ENCODE results near the gene SLC6A3.
"Not testable (repeated sequence)": the region's sequence is repeated elsewhere in the genome, so short reads cannot be mapped to it uniquely, and the experiment has no call there.

SLC6A3 gene

DNA sequence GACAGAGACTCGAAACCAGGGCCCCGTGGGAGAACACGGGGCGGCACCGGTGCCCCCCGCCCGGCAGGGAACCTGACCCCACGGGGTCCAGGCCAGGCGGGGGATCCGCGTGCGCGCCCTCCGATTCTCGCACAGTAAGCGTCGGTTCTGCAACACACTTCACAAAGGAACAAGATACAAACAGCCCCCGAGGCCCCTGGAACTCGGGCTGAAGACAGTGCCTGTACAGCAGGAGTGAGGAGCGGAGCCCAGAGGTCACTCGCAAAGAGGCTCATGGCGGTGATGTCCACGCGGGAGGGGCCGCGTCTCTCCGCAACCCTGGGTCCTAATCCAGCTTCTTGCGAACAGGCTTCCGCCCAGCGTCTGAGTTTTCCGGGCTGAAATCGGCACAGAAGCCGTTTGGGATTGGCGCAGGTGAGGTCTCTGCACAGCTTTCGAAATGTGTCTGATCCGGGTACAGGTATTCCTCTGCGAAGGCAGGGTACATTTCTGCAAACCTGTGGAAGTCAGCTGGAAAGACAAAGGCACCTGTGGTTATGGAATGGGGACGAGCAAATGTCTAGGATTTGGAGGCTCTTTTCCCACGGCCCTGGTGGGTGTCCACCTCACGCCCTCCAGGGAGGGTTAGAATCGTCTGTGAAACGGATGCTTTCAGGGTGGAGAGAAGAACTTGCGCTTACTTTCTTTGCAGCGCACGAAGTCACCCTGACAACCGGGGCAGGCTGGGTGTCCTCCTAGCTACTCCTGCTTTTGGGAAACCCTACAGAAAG is 18.3 kb upstream of the SLC6A3 start:
- no peak for DNase-seq (ENCODE audit: low spot score)

DNA sequence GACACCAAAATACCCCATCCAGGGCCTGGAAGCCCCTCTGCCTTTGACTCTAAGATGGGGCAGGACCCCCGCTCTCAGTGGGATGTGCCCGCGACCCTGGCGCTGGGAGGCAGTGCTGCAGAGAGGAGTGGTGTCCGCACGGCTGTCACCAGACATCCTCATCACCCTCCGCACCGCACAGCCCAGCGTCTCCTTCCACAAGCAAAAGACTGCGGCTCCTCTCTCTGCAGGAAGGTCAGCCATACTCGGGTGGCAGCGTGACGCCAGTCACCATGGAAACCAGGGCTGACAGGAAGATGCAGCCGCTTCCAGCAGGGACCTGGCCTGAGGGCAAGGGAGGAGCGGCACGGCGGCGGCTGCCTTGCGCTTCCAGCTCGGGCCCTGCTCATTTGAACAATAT is 17.1 kb upstream of the SLC6A3 start:
- no peak for DNase-seq (ENCODE audit: low spot score)

DNA sequence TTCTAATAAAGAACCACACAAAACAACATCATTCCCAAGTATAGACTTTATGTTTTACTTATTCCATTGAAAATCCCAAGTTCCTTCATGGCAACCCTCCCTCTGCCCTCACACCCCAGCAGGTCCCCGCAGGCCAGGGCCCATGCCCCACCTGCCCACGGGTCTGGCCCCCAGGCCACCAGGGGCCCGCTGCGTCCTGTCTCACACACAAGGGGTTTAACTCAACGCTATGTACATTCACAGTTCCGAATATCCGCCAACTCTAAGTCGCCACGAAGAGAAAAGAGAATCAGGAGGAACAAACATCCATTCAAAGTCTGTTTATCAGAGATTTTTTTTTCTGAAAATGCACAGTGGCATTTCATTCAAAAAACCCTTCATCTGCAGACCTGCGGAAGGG is 16.2 kb upstream of the SLC6A3 start:
- no peak for DNase-seq (ENCODE audit: low spot score)

DNA sequence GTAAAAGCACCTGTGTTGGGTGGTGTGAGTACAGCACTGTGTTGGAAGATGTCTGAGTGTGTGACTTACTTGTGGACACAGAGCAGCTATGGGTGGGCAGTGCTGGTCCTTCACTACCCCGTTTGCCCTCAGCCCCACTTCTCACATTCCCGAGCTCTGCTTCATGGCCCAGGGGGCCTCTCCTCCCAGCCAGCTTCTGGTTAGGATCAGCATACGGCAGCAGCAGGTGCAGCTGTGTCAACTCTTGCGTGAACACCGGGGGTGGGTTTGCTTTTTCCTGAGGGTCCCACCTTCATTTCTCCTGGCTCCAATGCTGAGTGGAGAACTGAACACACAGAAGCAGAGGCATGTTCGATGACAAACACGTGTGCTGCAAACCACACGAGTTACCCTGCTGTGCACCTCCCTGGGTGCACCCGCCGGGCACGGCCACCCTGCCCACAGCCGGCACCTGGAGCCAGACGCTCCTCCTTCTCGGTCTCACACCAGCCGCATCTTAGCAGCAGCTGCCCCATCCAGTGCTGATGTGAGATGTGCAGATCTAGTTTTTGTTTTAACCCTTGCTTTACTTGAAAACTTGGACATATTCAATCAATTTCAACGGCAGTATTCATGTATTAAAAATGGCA is 14.9 kb upstream of the SLC6A3 start:
- DNase-seq (ENCODE audit: low spot score): no peak

DNA sequence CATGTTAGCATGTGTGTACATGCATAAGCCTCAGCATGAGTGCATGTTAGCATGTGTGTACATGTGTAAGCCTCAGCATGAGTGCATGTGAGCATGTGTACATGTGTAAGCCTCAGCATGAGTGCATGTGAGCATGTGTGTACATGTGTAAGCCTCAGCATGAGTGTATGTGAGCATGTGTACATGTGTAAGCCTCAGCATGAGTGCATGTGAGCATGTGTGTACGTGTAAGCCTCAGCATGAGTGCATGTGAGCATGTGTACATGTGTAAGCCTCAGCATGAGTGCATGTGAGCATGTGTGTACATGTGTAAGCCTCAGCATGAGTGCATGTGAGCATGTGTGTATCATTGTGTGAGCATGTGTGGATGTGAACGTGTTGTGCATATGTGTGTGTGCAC is 14.2 kb upstream of the SLC6A3 start:
- DNase-seq (ENCODE audit: low spot score): not testable (repeated sequence)

DNA sequence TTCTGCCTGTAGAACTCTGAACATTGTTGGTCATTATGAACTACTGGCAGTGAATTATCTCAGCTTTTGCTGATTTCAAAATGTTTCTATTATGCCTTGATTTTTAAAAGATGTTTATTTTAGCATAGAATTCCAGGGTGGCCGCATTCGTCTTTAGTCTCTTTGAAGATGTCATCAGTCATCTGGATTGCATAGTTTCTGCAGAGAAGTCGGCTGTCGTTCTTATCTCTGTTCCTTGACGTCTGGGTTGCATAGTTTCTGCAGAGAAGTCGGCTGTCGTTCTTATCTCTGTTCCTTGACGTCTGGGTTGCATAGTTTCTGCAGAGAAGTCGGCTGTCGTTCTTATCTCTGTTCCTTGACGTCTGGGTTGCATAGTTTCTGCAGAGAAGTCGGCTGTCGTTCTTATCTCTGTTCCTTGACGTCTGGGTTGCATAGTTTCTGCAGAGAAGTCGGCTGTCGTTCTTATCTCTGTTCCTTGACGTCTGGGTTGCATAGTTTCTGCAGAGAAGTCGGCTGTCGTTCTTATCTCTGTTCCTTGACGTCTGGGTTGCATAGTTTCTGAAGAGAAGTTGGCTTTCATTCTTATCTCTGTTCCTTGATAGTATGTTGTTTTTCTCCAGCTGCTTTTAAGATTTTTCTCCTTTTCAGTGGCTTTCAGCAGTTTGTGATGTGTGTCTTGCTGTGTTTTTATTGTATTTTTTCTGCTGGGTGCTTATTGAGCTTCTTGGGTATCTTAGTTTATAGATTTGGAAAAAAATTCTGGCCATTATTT is 11.1 kb upstream of the SLC6A3 start:
- not testable (repeated sequence) for DNase-seq (ENCODE audit: low spot score)

DNA sequence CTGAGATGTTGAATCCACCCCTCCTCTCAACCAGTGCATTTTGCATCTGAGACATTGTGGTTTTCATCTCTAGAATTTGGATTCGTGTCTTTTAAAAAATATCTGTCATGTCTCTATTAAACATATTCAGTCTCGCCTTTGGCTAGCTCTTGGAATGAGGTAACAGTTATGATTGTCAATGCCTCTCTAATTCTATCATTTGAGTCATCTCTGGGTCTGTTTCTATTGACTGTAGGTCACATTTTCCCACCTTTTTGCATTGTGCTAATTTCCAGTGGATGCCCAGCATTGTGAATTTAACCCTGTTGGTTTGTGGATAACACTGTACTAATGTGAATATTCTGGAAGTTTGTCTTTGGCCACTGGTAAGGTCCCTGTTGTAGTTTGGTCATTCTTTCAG is 8.4 kb upstream of the SLC6A3 start:
- no peak for DNase-seq (ENCODE audit: low spot score)

DNA sequence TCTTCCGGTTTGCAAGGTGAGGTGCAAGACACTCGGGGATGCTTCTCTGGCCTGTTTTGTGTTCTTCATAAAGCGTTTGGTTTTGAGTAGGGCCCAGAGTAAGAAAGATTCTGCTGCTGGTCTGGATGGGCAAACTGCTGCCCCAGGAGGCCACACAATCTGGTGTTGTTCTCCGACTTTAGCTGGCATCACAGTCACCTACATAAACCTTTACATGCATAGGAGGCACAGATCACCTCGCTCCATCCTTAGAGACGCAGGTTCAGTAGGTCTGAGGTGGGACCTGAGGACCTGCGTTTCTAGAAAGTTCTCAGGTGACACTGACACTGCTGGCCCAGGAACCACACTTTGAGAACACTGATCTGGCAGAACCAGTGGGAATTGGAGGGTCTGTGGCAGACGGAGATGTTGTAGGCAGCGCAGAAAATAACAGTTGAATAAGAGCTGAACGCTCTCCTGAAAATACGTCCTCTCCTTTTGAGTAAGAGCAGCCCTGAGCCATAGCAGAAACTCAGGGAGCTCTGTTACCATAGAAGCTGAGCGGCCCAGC is 3.9 kb upstream of the SLC6A3 start:
- no peak for DNase-seq (ENCODE audit: low spot score)

DNA sequence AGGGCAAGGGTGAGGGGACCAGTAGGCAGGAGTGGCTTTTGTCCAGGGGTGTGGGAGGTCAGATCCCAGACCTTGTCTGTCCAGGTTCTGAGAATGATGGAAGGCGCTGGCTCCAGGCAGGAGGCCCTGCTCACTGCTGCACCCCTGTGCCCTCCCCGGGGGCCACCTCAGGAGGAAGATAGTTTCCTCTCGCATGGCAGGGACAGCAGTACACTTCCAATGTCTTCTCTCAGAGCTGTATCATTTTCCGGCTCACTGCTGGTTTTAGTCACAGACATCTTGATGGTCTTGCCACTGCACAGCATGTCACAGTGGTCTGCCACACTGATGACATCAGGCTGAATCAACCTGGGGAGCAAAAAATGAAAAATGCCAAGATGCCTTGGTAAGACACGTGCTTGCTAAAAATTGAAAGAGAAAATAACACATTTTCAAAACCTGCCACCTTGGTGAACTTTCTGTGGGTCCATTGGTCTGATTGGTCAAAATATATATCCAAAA is 3.3 kb upstream of the SLC6A3 start:
- no peak for DNase-seq (ENCODE audit: low spot score)

DNA sequence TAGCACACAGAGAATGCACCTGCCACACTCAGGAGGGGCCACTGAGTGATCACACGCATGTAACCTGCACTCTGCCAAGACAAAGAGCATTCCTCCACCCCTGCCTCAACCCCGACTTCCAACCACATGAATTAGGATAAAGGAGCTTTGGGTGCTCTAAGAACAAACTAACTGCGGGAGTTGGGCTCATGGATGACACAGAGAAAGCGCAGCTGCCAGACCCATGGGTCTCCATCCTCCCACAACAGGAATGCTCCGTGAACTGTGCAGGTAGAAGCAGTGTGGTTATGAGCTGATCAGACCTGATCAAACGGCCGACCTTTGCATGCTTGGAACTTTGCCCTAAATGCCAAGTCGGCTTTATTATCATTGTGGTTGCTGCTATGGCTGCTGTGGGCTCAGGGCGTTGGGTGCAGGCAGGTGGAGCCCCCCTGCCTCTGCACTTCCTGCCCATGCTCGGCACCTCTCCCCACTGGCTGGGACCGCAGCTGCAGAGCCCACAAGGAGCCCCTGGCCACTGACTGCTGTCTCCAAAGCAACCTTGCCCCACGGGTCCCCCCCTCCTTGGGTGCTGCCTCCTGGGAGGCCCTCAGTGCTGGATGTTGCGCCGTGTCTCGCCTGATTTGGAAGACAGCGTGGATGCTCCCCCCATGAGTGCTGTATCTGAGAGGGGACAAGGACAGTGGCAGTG is 2.6 kb upstream of the SLC6A3 start:
- DNase-seq (ENCODE audit: low spot score): no peak

DNA sequence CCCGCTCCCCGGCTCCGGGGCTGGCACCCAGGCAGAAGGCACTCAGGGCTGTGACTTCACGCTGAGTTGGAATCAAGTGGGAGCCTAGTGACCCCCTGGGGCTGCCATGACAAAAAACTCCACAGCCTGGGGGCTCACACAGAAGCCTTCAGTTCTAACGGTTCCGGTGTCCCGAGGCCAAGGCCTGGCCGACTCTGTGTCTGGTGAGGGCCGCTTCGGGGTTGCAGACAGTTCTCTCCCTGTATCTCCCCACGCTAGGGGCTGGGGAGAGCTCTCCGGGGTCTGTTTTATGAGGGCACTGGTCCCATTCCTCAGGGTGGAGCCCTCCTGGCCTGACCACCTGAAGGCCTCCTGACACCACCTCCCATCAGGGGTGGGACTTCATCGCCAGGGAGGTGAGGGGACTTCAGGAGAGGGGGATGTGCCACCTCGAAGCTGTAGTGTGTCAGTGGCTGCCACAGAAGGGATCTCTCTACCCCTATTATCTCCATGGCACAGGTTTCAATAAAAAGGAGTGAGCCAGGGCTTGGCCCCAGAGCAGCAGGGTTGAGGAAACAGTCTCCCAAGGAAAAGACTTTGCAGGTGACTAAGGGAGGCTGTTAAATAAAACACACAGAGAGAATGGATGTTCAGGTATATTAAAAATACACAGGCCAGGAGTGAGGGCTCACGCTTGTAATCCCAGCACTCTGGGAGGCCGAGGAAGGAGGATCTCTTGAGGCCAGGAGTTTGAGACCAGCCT is 1.5 kb upstream of the SLC6A3 start:
- DNase-seq (ENCODE audit: low spot score): no peak

DNA sequence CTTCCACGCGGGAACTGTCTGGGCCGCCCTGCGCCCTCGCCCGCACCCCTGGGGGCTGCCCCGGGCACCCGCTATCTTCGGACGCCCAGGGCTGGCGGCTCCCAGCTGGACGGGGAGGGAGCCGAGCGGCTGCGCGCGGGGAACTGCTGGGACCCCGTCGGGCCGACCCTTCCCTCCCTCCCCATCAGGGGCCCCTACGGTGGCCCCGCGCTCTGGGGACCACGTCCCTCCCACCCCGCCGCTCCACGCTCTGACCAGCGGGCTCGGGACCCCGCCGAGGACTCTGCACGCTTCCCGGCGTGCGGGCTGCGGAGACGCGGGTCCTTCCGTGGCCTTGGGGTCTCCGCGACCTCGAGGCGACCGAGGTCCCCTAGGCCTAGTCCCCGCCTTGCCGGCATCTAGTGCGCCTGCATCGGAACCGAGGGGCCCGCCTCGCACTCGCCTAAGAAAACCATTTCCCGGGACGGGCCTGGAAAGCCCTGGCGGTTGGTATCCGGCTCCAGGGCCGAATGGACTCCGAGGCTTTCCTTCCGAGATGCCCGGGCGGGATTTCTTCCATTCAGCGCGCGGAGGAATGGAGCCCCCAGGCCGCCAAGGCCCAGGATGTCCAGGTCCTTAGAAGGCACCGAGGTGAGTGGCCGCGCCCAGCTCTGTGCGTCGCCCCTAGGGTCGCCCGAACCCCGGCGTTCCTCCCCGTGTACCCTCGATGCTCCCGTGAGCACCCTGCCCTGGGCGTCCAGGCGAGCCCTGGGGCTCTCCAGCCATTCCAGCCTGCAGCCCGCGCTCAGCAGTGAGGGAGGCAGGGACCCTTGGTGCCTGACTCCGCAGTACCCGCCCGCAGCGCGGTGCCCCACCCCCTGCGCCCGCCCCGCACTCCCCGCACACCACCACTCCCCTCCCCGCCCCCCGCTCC is 705 bp upstream of the SLC6A3 start:
- no peak for DNase-seq (ENCODE audit: low spot score)

DNA sequence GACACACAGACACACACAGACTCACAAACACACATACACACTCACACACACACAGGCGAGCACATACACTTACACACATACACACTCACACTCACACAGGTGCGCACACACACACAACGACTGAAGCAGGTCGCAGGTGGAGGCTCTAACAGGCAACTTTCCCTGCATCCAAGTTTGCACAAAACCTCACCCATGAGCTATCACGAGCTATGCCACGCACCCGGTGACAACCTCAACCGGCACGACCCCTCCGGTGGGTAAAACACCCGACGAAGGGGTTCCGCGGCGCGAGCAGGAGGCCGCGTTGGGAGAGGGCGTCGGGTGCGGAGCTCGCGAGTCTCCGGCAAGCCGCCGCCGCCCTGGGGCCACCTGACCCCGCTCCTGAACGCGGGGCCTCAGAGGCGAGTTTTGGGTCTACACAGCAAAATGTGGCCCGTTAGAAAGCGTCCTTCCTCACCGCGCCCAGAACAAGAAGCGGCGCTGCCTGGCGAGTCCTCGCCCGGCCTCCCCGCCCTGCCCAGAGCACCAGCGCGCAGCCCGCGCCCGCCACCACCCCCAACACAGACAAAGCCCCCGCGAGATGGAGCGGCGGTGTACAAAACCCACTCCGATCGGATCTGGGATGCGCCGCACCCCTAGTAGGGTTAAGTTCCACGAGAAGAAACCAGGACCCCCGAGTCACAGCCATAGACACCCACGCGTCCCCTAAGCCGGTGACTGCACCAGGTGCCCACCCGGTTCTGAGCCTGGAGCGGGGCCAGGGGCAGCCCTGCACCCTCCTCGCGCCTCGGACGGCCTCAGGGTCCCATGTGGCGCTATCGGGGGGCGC is 665 bp downstream of the SLC6A3 start:
- no peak for DNase-seq (ENCODE audit: low spot score)

DNA sequence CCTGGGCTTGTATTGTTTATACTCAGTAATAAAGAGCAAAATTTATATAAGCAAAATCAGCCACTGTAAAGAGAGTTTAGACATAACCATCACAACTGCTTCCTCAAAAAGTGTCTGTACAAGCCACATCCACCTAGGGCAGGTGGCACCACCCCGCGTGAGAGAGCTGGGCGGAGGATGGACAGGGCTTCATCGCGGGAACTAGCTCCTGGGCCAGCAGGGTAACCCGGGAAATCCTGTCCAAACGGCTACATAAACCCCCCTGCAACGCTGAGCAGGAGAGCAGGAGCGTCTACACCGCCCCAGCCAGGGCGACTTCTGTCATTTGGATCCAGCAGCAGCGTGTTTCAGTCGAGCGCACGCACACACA is 1.3 kb downstream of the SLC6A3 start:
- no peak for DNase-seq (ENCODE audit: low spot score)

DNA sequence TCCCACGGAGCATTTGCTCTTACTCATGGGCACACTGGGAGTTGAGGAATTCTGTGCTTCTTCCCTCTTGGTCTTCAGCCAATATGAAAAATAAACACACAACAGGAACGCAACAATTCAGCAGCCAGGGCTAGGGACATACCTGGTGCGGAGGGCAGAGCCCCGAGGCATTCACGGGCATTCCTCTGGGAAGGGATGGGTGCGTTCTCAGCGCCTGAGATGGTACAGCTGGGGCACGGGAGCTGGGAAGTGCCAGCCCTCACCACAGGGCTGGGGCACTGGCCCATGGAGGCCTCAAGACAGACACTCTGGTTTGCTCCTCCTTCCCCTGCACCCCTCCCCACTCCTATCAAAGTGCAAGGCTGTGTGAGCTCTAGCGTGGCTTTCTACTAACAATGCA is 2.1 kb downstream of the SLC6A3 start:
- peak; percentile 3 for DNase-seq (ENCODE audit: low spot score)

DNA sequence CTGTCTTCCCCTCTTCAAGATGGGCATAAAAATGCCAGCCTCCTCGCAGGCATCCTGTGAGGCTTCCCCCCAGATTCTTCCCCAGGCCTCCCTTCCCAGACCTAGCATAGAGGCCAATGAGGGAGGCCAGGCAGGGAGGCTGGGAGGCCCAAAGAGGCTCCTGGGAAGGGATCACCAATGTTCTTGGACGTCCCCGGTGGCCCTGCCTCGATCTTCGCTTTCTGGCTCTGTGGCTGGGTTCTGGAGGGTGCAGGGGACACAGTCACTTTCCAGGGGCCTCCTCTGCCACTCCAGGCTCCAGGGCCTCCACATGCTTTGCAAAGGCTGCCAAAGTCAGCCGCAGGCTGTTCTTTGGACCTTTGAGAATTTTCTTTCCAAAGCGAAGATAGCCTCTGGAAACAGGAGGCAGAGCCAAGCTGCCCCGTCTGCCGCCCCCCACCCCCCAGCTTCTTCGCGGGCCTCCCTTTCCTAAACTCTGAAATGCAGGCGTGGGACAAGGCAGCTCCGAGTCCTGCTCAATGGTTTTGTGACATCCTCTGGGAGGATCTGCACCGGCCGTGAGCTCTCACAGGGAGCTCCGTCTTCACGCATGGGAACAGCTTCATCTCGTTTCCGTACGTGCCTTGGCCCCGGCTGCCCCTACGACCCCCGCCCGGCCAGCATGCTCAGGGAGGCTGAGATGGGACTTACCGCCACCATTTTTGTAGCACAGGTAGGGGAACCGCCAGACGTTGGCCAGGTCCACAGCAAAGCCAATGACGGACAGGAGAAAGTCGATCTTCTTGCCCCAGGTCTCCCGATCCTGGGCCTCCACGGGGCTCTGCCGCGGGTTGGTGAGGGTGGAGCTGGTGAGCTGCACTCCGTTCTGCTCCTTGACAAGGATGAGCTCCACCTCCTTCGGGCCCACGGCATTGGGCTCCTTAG is 2.8 kb downstream of the SLC6A3 start:
- no peak for DNase-seq (ENCODE audit: low spot score)

DNA sequence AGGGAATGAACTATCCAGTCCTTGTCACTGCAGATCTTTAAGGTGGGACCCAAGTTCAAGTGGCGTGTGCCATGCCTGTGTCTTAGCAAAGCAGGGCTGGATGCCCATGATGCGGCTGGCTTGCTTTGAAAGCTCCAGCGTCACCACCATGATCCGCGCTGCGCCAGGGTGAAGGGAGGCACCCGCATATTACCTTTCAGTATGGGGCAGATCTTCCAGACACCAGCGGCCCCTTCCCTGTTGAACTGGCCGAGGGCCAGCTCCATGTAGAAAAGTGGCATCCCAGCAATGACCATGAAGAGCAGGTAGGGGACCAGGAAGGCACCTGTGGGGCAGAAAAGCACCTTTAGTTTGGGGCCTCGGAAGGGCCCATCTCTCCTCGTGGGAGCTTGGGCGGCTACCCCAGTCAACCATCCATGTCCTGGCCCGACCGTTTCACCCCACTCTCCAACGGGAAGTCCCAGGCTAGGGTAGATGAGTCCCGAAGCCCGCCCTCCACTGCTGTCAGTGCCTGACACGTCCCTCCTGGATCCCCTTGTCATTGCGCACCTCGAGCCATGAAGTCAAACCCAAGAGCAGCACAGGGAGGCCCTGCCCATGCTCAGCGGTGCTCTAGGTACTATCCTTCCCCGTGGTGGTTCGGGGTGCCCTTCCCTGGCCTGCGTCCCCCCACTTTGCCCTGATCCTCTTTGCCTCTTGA is 3.9 kb downstream of the SLC6A3 start:
- DNase-seq (ENCODE audit: low spot score): no peak

DNA sequence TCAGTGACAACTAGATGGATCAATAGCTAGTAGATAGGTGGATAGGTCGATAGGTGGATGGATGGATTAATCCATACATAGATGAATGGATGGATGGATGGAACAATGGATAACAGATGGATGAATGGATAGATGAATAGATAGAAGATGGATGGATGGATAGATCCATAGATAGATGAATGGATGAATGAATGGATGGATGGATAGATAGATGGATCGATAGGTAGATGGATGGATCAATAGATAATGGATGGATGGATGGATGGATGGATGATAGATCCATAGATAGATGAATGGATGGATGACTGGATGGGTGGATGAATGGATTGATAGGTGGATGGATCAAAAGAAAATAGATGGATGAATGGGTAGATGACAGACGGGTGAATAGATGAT is 5.1 kb downstream of the SLC6A3 start:
- no peak for DNase-seq (ENCODE audit: low spot score)
